GM20431 (cell line): ENCODE measurements around the gene ZNF384.

Experiments
- in situ Hi-C: fragments of 300-500 bp; cut with MseI, MboI; formaldehyde crosslinking; loops from one replicate; pipeline ENCODE4 v1.15.0; 2020; ENCODE audit warnings: low sequenced_read_pairs; ENCODE audit not compliant: unreplicated experiment

The ZNF384 gene

GRCh38 chr12:6699989-6700645 is 10.9 kb upstream of the ZNF384 start:
- in situ Hi-C loops: no loop called here

GRCh38 chr12:6699259-6699988 is 10.2 kb upstream of the ZNF384 start:
- in situ Hi-C loops: no loop called here

GRCh38 chr12:6698352-6699046 is 9.3 kb upstream of the ZNF384 start:
- in situ Hi-C loops: no loop called here

- in situ Hi-C loops: no loop called here
Measured at GRCh38 chr12:6697584-6698351, 8.6 kb upstream of the ZNF384 start.

GRCh38 chr12:6696690-6697583 is 7.8 kb upstream of the ZNF384 start:
- in situ Hi-C loops: no loop called here

- in situ Hi-C loops: no loop called here
Measured at GRCh38 chr12:6695313-6696045, 6.3 kb upstream of the ZNF384 start.

- in situ Hi-C loops: no loop called here
Measured at GRCh38 chr12:6694701-6695100, 5.5 kb upstream of the ZNF384 start.

GRCh38 chr12:6693832-6694355 is 4.7 kb upstream of the ZNF384 start:
- in situ Hi-C loops: no loop called here

- in situ Hi-C loops: no loop called here
Measured at GRCh38 chr12:6692888-6693287, 3.7 kb upstream of the ZNF384 start.

GRCh38 chr12:6691473-6691872 is 2.3 kb upstream of the ZNF384 start:
- in situ Hi-C loops: no loop called here

- in situ Hi-C loops: no loop called here
Measured at GRCh38 chr12:6688543-6688998, 604 bp downstream of the ZNF384 start.

GRCh38 chr12:6685814-6686213 is 3.4 kb downstream of the ZNF384 start:
- in situ Hi-C loops: no loop called here

GRCh38 chr12:6684609-6685008 is 4.6 kb downstream of the ZNF384 start:
- in situ Hi-C loops: no loop called here

GRCh38 chr12:6676962-6677361 is 12.2 kb downstream of the ZNF384 start:
- in situ Hi-C loops: no loop called here

- in situ Hi-C loops: no loop called here
Measured at GRCh38 chr12:6672143-6672542, 17.0 kb downstream of the ZNF384 start.

- in situ Hi-C loops: no loop called here
Measured at GRCh38 chr12:6667559-6668210, 21.5 kb downstream of the ZNF384 start.

- in situ Hi-C loops: no loop called here
Measured at GRCh38 chr12:6666211-6666610, 23.0 kb downstream of the ZNF384 start.

- in situ Hi-C loops: no loop called here
Measured at GRCh38 chr12:6664902-6665301, 24.3 kb downstream of the ZNF384 start.
